Calu3 (cell line): ENCODE results near the gene TBC1D9. TPM values are rescaled to one million over a fixed set of nuclear protein-coding genes. Genes with fewer than 3 reads are reported as not detected.

Source experiments
- BruUV-seq: library from RNA; stranded (reverse); fragments of 400-500 nt; replicated peaks from 2 replicates; lab custom pipeline; 2021; lab: Mats Ljungman, UMichigan
- CTCF ChIA-PET: fragments of 300-600 bp; sonication (Branson Sonifier 250); formaldehyde crosslinking; loops from one replicate; lab custom pipeline; 2022; ENCODE audit warnings: antibody characterized with exemption; lab: Charles Lee
- DNase-seq: peaks from one replicate; pipeline ENCODE4 v3.0.0; 2022
- H3K27ac Mint-ChIP-seq: one replicate; pipeline ENCODE4 v1.8.0; 2022; ENCODE audit warnings: mixed read lengths; ENCODE audit not compliant: unreplicated experiment
- H3K27me3 Mint-ChIP-seq: one replicate; pipeline ENCODE4 v1.8.0; 2022; ENCODE audit warnings: mixed read lengths; ENCODE audit not compliant: unreplicated experiment
- H3K36me3 Mint-ChIP-seq: one replicate; pipeline ENCODE4 v1.8.0; 2022; ENCODE audit warnings: mild to moderate bottlenecking, moderate library complexity, mixed read lengths; ENCODE audit not compliant: insufficient read depth, unreplicated experiment
- H3K4me1 Mint-ChIP-seq: one replicate; pipeline ENCODE4 v1.8.0; 2022; ENCODE audit warnings: mild to moderate bottlenecking, low read depth, mixed read lengths; ENCODE audit not compliant: unreplicated experiment
- H3K4me3 Mint-ChIP-seq: one replicate; pipeline ENCODE4 v1.8.0; 2022; ENCODE audit warnings: mild to moderate bottlenecking, low read depth, moderate library complexity, mixed read lengths; ENCODE audit not compliant: unreplicated experiment
- H3K9me3 Mint-ChIP-seq: one replicate; pipeline ENCODE4 v1.8.0; 2022; ENCODE audit warnings: low read depth, mixed read lengths; ENCODE audit not compliant: unreplicated experiment
- intact Hi-C: fragments of 100-400 bp; cut with micrococcal nuclease; formaldehyde crosslinking; loops from one replicate; pipeline ENCODE4 v1.10.0; 2022; ENCODE audit not compliant: unreplicated experiment
- total RNA-seq: library from RNA; stranded (reverse); gene quantifications from 2 replicates; pipeline ENCODE4 v1.2.3, GENCODE V29; 2022
- TF ChIP-seq, protein P1 (sequence below): fragments of 200-600 bp; IDR thresholded peaks from one replicate; pipeline ENCODE4 v1.8.0; 2022; ENCODE audit warnings: antibody characterized with exemption; ENCODE audit not compliant: unreplicated experiment

Gene TBC1D9
- total RNA-seq, 1 experiment from 2014 or later, result 9.4 TPM

DNA sequence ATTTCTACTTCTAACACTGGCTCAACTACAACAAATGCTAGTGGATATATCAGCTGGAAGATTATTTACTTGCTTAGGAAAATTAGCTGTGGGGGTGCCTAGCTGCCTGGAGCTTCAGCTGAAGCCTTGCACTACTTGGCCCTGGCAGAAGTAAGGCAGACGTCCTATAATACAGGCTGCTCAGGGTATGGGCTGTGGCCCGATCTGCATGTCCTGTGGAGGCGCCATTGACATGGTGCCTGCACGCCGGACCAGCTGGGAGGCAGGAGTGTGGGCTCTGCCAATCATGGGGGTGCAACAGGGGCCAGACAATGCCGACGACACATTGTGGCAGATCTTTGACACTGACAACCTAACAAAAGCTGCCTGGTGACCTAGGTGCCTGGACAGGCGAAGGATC is 155.8 kb downstream of the TBC1D9 start:
- TF ChIP-seq, protein P1, sequence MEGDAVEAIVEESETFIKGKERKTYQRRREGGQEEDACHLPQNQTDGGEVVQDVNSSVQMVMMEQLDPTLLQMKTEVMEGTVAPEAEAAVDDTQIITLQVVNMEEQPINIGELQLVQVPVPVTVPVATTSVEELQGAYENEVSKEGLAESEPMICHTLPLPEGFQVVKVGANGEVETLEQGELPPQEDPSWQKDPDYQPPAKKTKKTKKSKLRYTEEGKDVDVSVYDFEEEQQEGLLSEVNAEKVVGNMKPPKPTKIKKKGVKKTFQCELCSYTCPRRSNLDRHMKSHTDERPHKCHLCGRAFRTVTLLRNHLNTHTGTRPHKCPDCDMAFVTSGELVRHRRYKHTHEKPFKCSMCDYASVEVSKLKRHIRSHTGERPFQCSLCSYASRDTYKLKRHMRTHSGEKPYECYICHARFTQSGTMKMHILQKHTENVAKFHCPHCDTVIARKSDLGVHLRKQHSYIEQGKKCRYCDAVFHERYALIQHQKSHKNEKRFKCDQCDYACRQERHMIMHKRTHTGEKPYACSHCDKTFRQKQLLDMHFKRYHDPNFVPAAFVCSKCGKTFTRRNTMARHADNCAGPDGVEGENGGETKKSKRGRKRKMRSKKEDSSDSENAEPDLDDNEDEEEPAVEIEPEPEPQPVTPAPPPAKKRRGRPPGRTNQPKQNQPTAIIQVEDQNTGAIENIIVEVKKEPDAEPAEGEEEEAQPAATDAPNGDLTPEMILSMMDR, result no peak
- Mint-ChIP-seq H3K9me3 (no peaks in the 10 kb centered on the region), H3K27me3 (peaks cover 36% of the 10 kb centered on the region), H3K4me3 (no peak overlapping the region), H3K27ac (no peak overlapping the region), H3K4me1 (no peaks in the 10 kb centered on the region), H3K36me3 (no peaks in the 10 kb centered on the region)
- no peak for DNase-seq
- BruUV-seq, result no TSS peak
- CTCF ChIA-PET, result interaction anchor here (0.6 kb wide), 1 partner anchor 47 kb away, joined by 3 read pairs; no protein-coding TSS in a partner anchor
- intact Hi-C loops, result no loop called here

DNA sequence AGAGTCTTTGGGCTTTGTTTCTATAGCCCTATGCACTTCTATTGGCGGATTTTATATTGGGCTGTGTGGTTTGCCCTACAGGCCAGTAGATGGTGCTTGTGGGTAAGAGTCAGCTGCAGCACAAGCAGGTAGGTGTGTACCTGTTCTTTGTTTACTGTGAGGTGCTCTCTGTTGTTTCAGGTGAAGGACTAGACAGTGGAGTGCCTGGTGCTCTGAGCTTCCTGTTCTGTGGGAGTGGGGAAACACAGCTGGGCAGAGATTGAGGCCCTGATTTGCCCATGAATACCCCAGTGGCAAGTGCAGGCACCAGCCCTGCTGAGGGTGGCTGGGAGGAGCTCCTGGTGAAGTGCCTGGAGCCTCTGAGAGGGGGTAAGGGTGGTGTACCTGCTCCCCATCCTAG is 161.1 kb downstream of the TBC1D9 start:
- CTCF ChIA-PET, result interaction anchor here (0.6 to 1.8 kb wide), 6 partner anchors 10 to 1026 kb away, joined by 3 to 14 read pairs (median 4); no protein-coding TSS in a partner anchor
- intact Hi-C loops, result loop anchor here (1.0 kb wide), 1 partner anchor 256 kb away; no protein-coding TSS in a partner anchor
- Mint-ChIP-seq H3K36me3 (no peaks in the 10 kb centered on the region), H3K27ac (no peak overlapping the region), H3K27me3 (peaks cover 45% of the 10 kb centered on the region), H3K9me3 (no peaks in the 10 kb centered on the region), H3K4me3 (no peak overlapping the region), H3K4me1 (no peaks in the 10 kb centered on the region)
- TF ChIP-seq, protein P1, result peak; percentile 63
- BruUV-seq, result no TSS peak
- peak; percentile 39 for DNase-seq

DNA sequence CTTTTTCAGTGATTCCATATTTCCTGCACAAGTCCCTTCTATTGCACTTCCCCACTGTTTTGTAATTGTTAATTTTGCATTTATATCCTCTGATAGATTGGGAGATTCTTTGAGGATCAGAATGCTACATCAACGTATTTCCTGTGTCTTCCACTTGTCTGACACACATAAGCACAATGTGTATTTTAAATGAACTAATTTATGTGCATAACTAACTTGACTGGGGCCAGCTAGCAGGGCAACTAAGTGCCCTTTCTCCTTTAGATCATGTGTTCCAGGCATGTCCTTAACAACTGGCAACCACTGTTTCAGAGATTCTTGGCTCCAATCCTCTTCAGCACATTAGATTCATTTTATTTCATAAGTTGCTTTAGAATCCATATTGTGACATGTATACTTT is 171.7 kb downstream of the TBC1D9 start:
- Mint-ChIP-seq H3K4me3 (no peak overlapping the region), H3K4me1 (no peaks in the 10 kb centered on the region), H3K36me3 (no peaks in the 10 kb centered on the region), H3K27ac (no peak overlapping the region), H3K9me3 (no peaks in the 10 kb centered on the region), H3K27me3 (peaks cover 60% of the 10 kb centered on the region)
- CTCF ChIA-PET, result no interaction called here
- DNase-seq, result no peak
- TF ChIP-seq, protein P1, result no peak
- intact Hi-C loops, result no loop called here
- BruUV-seq, result no TSS peak

DNA sequence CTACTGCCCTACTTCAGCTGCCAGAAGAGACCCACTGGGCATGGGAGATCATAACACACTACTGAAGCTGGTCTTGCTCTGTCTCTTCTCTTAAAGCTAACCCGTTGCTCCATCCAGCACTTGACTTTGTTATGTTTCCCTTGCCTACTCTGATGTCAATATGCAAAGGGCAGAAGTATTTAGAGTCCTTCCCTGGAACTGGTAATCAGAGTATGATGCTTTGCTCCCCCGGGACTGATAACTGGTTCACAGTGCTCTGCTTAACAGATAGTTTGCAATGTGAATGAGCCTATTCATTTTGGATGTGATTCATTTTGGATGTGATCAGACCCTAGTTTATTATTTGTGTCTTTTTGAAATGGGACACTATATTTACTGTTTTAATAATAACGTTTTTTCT is 175.1 kb downstream of the TBC1D9 start:
- H3K27ac Mint-ChIP-seq, result no peak overlapping the region
- TF ChIP-seq, protein P1, result no peak
- H3K27me3 Mint-ChIP-seq, result peaks cover 60% of the 10 kb centered on the region
- no peaks in the 10 kb centered on the region for H3K9me3 Mint-ChIP-seq
- H3K4me1 Mint-ChIP-seq, result no peaks in the 10 kb centered on the region
- no peak overlapping the region for H3K4me3 Mint-ChIP-seq
- no peaks in the 10 kb centered on the region for H3K36me3 Mint-ChIP-seq
- no TSS peak for BruUV-seq
- CTCF ChIA-PET, result interaction anchor here (0.6 kb wide), 1 partner anchor 21 kb away, joined by 6 read pairs; no protein-coding TSS in a partner anchor
- intact Hi-C loops, result no loop called here
- DNase-seq, result no peak
